K562 (cell line): Measurements from ENCODE around the gene SLCO3A1. TPM values are rescaled to one million over a fixed set of nuclear protein-coding genes. Genes with fewer than 3 reads are reported as not detected.

Experiments
- ATF7 ChIP-seq: fragments of 450-650 bp; IDR thresholded peaks from 2 replicates; pipeline ENCODE4 v1.7.1; 2014; ENCODE audit warnings: mild to moderate bottlenecking, moderate library complexity
- CTBP1 ChIP-seq: fragments of 450-650 bp; IDR thresholded peaks from 2 replicates; pipeline ENCODE4 v1.6.1; 2016; ENCODE audit warnings: borderline replicate concordance
- DDX20 ChIP-seq: fragments of 450-650 bp; IDR thresholded peaks from 2 replicates; pipeline ENCODE4 v1.6.1; 2016; ENCODE audit warnings: missing genetic modification characterization, low read depth, mild to moderate bottlenecking, missing compliant biosample characterization, moderate library complexity
- MCM3 ChIP-seq: fragments of 450-650 bp; IDR thresholded peaks from 2 replicates; pipeline ENCODE4 v1.6.1; 2016
- ZNF133 ChIP-seq: fragments of 250-450 bp; sonication (Bioruptor Pico); IDR thresholded peaks from 2 replicates; pipeline ENCODE4 v1.4.0; 2020; ENCODE audit warnings: mild to moderate bottlenecking
- ZNF3 ChIP-seq: fragments of 250-450 bp; sonication (Bioruptor Pico); IDR thresholded peaks from 2 replicates; pipeline ENCODE4 v1.5.0; 2021; ENCODE audit warnings: mild to moderate bottlenecking, moderate library complexity
- polyA plus RNA-seq, 8 experiments: library from polyadenylated mRNA; depleted of rRNA in 4 of 8; stranded (reverse) in 5 of 8; unstranded in 3 of 8; fragments of >200 nt; fragmentation: Nextera tagmentation in 2 of 8; fragmentation: Illumina TruSeq in 1 of 8; extraction: Ambion mirVana in 2 of 8; extraction: Trizol in 1 of 8; gene quantifications; 2 replicates each; pipeline versions ENCODE4 v1.2.1 to v1.2.3, GENCODE V29; 2011 to 2014; ENCODE audit warnings: inconsistent platforms in 1 of 8, missing spikeins in 1 of 8
- total RNA-seq, 7 experiments: library from RNA; depleted of rRNA in 6 of 7; stranded (reverse); fragments of >200 nt in 6 of 7; fragmentation: Illumina TruSeq in 2 of 7; extraction: Trizol in 2 of 7; gene quantifications; 2 replicates each; pipeline versions ENCODE4 v1.2.1 to v1.2.3, GENCODE V29; 2011 to 2021; ENCODE audit warnings: low replicate concordance in 1 of 7
- TF ChIP-seq, protein P1 (sequence below), 2 experiments: fragments of 450-650 bp; IDR thresholded peaks; 2 replicates each; pipeline ENCODE4 v1.6.1; 2016; ENCODE audit warnings: mild to moderate bottlenecking in 2 of 2, borderline replicate concordance in 1 of 2, low read depth in 1 of 2, moderate library complexity in 1 of 2
- TF ChIP-seq, protein P2 (sequence below): fragments of 450-650 bp; IDR thresholded peaks from 2 replicates; pipeline ENCODE4 v1.6.1; 2016; ENCODE audit warnings: missing biosample characterization, missing genetic modification characterization
- TF ChIP-seq, protein P3 (sequence below): fragments of 150-350 bp; conservative IDR thresholded peaks from 2 replicates; pipeline ENCODE4 v1.6.1; 2014; ENCODE audit warnings: low read length
- TF ChIP-seq, protein P4 (sequence below): sonication (generic); formaldehyde crosslinking; IDR thresholded peaks from 2 replicates; pipeline ENCODE4 v1.8.0; 2022; ENCODE audit warnings: mild to moderate bottlenecking, missing genetic modification reagents
- TF ChIP-seq, protein P5 (sequence below), 2 experiments: IDR thresholded peaks; 2 replicates each; pipeline ENCODE4 v1.6.1; 2012; ENCODE audit warnings: improper control_type of control experiment in 2 of 2, low read depth in 2 of 2, low read length in 2 of 2, borderline replicate concordance in 1 of 2

Gene SLCO3A1
- total and polyA plus RNA-seq, 9 of the 15 experiments (the other 6 are each of a cell fraction or from before 2014, with no cell fraction given): 0.01 to 0.84 (median 0.06) TPM; not detected in 3

DNA sequence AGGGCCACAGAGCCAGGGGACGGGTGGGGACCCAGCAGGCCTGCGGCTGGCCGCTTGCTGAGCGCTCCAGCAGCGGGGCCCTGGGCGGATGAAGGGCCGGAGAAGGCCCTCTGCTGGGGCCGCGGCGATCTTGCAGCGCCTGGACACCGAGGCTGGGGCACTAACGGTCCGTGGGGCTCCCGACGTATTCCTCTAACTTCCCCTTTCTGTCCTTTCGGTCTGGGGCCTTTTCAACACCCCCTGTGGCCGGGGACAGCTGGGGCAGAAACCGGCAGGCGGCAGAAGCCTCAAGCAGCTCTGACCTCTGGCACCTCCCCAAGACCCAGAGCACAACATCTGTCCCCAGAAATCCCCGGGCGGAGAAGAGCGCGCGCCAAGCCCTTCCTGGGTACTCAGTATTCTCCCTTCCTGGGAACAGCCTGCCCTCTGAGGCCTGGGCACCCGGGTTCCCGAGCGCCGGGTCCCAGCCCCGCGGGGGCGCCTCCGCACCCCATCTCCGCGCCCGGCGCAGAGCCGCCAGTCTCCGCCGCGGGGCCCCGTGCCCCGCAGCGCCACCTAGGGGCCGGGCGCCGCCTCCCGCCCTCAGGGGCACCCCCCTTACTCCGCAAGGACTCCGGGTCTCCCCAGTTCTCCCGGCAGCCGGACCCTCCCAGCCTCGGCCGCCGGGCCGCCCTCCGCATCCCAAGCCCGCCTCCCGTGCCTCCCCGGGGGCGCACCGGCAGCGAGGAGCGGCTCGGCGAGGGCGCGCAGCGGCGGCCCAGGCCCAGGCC is 582 bp upstream of the SLCO3A1 start (continued):
- TF ChIP-seq, protein P1, sequence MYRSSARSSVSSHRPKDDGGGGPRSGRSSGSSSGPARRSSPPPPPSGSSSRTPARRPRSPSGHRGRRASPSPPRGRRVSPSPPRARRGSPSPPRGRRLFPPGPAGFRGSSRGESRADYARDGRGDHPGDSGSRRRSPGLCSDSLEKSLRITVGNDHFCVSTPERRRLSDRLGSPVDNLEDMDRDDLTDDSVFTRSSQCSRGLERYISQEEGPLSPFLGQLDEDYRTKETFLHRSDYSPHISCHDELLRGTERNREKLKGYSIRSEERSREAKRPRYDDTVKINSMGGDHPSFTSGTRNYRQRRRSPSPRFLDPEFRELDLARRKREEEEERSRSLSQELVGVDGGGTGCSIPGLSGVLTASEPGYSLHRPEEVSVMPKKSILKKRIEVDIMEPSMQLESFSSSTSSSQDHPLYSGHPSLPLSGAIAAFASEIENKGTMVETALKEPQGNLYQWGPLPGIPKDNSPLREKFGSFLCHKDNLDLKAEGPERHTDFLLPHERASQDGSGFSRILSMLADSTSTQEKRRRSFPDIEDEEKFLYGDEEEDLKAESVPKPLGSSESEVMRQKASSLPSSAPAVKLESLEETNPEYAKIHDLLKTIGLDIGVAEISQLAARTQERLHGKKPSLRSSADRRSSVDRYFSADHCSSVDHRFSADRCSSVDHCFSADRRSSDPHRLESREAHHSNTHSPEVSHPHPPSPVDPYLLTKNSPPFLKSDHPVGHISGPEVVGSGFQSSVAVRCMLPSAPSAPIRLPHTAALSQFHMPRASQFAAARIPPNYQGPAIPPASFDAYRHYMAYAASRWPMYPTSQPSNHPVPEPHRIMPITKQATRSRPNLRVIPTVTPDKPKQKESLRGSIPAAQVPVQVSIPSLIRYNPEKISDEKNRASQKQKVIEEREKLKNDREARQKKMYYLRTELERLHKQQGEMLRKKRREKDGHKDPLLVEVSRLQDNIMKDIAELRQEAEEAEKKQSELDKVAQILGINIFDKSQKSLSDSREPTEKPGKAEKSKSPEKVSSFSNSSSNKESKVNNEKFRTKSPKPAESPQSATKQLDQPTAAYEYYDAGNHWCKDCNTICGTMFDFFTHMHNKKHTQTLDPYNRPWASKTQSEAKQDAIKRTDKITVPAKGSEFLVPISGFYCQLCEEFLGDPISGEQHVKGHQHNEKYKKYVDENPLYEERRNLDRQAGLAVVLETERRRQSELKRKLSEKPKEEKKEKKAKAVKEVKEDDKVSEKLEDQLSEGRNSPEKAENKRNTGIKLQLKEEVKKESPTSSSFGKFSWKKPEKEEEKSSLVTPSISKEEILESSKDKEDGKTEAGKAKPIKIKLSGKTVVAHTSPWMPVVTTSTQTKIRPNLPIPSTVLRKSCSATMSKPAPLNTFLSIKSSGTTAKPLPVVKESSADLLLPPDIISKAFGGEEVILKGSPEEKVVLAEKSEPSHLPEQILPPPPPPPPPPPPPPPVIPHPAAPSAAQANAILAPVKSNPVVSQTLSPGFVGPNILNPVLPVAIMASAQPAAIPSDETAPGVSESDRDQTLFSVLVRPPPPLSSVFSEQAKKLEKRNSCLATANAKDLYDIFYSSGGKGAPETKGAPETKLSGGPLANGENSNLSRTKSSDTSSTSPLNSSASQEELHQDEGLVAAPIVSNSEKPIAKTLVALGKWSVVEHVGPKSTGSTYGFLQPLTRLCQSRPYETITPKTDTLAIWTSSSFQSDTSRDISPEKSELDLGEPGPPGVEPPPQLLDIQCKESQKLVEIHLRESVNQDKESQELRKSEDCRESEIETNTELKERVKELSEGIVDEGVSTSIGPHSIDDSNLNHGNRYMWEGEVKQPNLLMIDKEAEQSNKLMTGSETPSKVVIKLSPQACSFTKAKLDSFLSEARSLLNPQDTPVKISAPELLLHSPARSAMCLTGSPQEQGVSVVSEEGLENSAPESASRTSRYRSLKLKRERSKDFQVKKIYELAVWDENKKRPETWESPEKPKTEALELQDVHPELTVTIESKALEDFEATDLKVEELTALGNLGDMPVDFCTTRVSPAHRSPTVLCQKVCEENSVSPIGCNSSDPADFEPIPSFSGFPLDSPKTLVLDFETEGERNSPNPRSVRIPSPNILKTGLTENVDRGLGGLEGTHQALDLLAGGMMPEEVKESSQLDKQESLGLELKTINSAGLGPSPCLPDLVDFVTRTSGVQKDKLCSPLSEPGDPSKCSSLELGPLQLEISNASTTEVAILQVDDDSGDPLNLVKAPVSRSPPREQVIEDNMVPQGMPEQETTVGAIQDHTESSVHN (IDR thresholded peaks at IDR 0.05; ENCODE audit: borderline replicate concordance in 1 of 2, low read depth in 1 of 2): no peak
- TF ChIP-seq, protein P2, sequence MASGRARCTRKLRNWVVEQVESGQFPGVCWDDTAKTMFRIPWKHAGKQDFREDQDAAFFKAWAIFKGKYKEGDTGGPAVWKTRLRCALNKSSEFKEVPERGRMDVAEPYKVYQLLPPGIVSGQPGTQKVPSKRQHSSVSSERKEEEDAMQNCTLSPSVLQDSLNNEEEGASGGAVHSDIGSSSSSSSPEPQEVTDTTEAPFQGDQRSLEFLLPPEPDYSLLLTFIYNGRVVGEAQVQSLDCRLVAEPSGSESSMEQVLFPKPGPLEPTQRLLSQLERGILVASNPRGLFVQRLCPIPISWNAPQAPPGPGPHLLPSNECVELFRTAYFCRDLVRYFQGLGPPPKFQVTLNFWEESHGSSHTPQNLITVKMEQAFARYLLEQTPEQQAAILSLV (tag): no peak
- TF ChIP-seq, protein P3, sequence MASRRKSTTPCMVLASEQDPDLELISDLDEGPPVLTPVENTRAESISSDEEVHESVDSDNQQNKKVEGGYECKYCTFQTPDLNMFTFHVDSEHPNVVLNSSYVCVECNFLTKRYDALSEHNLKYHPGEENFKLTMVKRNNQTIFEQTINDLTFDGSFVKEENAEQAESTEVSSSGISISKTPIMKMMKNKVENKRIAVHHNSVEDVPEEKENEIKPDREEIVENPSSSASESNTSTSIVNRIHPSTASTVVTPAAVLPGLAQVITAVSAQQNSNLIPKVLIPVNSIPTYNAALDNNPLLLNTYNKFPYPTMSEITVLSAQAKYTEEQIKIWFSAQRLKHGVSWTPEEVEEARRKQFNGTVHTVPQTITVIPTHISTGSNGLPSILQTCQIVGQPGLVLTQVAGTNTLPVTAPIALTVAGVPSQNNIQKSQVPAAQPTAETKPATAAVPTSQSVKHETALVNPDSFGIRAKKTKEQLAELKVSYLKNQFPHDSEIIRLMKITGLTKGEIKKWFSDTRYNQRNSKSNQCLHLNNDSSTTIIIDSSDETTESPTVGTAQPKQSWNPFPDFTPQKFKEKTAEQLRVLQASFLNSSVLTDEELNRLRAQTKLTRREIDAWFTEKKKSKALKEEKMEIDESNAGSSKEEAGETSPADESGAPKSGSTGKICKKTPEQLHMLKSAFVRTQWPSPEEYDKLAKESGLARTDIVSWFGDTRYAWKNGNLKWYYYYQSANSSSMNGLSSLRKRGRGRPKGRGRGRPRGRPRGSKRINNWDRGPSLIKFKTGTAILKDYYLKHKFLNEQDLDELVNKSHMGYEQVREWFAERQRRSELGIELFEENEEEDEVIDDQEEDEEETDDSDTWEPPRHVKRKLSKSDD: no peak
- no peak for TF ChIP-seq ZNF133
- peak; percentile 51; the same call in 1 of the 2 replicates for TF ChIP-seq ATF7
- TF ChIP-seq, protein P4, sequence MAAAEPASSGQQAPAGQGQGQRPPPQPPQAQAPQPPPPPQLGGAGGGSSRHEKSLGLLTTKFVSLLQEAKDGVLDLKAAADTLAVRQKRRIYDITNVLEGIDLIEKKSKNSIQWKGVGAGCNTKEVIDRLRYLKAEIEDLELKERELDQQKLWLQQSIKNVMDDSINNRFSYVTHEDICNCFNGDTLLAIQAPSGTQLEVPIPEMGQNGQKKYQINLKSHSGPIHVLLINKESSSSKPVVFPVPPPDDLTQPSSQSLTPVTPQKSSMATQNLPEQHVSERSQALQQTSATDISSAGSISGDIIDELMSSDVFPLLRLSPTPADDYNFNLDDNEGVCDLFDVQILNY (CRISPR knock-in tag): no peak
- TF ChIP-seq ZNF3 (CRISPR knock-in tag): no peak
- TF ChIP-seq DDX20 (tag): no peak
- TF ChIP-seq CTBP1: peak; percentile 66
- TF ChIP-seq MCM3: no peak
- TF ChIP-seq, protein P5, sequence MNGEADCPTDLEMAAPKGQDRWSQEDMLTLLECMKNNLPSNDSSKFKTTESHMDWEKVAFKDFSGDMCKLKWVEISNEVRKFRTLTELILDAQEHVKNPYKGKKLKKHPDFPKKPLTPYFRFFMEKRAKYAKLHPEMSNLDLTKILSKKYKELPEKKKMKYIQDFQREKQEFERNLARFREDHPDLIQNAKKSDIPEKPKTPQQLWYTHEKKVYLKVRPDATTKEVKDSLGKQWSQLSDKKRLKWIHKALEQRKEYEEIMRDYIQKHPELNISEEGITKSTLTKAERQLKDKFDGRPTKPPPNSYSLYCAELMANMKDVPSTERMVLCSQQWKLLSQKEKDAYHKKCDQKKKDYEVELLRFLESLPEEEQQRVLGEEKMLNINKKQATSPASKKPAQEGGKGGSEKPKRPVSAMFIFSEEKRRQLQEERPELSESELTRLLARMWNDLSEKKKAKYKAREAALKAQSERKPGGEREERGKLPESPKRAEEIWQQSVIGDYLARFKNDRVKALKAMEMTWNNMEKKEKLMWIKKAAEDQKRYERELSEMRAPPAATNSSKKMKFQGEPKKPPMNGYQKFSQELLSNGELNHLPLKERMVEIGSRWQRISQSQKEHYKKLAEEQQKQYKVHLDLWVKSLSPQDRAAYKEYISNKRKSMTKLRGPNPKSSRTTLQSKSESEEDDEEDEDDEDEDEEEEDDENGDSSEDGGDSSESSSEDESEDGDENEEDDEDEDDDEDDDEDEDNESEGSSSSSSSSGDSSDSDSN (IDR thresholded peaks at IDR 0.05; ENCODE audit: borderline replicate concordance in 1 of 2, low read depth in 2 of 2, low read length in 2 of 2): no peak; a peak in 1 of 4 replicates
